ENCODE results near the gene FKBP11.

DNA sequence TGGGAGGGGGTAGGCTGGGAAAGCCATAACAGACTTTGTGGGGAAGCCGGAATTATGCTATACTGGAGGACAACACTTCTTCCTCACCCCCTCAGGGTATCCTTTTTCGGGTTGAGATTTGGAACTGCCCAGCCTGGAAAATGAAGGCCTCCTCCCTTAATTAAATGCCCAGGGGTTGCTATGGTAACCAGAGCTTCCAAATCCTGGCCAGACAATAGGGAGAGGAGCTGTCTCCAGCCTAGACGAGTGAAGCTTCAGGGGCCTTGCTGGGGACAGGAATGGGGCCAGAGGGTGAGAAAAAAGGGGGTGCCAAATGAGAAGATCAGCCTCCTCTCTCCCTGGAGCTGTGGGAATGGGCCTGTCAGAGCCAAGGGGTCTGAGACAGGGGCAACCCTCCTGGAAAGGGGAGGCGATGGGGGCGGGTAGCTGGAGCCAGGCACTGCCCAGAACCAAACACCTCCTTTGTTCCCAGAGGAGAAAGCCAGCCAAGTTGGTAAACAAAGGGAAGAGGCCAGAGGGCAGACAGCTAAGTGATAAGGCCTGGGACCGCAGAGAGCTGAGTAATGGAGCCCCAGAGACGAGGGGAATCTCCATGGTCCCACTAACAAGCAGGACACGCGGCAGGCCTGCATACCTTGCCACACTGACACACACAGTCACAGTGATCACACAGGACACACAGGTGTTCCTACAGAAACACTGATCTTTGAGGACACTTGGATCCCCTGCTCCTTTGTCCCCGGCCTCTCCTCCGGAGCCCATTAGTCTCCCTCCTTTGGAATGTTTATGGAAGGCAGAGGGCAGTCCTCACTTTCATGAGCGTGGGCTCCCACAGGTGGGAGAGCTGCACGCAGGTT, 41.8 kb downstream of the FKBP11 start:
- no peak for TF ChIP-seq EP300 (IDR thresholded peaks at IDR 0.05)
- TF ChIP-seq, protein P1, sequence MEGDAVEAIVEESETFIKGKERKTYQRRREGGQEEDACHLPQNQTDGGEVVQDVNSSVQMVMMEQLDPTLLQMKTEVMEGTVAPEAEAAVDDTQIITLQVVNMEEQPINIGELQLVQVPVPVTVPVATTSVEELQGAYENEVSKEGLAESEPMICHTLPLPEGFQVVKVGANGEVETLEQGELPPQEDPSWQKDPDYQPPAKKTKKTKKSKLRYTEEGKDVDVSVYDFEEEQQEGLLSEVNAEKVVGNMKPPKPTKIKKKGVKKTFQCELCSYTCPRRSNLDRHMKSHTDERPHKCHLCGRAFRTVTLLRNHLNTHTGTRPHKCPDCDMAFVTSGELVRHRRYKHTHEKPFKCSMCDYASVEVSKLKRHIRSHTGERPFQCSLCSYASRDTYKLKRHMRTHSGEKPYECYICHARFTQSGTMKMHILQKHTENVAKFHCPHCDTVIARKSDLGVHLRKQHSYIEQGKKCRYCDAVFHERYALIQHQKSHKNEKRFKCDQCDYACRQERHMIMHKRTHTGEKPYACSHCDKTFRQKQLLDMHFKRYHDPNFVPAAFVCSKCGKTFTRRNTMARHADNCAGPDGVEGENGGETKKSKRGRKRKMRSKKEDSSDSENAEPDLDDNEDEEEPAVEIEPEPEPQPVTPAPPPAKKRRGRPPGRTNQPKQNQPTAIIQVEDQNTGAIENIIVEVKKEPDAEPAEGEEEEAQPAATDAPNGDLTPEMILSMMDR (IDR thresholded peaks at IDR 0.05) = no peak
- TF ChIP-seq POLR2A (IDR thresholded peaks at IDR 0.05; ENCODE audit: low read depth) = no peak
- no peak for TF ChIP-seq POLR2AphosphoS5 (IDR thresholded peaks at IDR 0.05)
